Measurements from ENCODE around the gene PAQR9.
"Not testable (repeated sequence)": the region's sequence is repeated elsewhere in the genome, so short reads cannot be mapped to it uniquely, and the experiment has no call there.

GRCh38 chr3:142988826-142989225, 25.4 kb upstream of the PAQR9 start:
- TF ChIP-seq CTCF (optimal IDR thresholded peaks at IDR 0.05 in 1 of 3, IDR thresholded peaks at IDR 0.05 in 1 of 3, conservative IDR thresholded peaks at IDR 0.05 in 1 of 3; ENCODE audit: extremely low read depth in 1 of 3, insufficient read depth in 2 of 3, low read length in 3 of 3); EZH2 (IDR thresholded peaks at IDR 0.05; ENCODE audit: low read length): not testable (repeated sequence)

All from keratinocyte (primary cell).